Aorta (tissue), 5 donors: ENCODE data around the gene DBH. TPM values are rescaled to one million over a fixed set of nuclear protein-coding genes. Genes with fewer than 3 reads are reported as not detected.
"Not testable (repeated sequence)": the region's sequence is repeated elsewhere in the genome, so short reads cannot be mapped to it uniquely, and the experiment has no call there.

Source experiments
- ATAC-seq: fragments of 200-7000 bp; cut with Tn5 transposase; one replicate; pipeline ENCODE4 v1.9.1; 2022; ENCODE audit warnings: moderate library complexity; ENCODE audit not compliant: low FRiP score
- DNase-seq, 2 donors: peaks; one replicate each; pipeline ENCODE4 v3.0.0-alpha.2; 2020
- H3K27ac ChIP-seq, 2 donors: one replicate each; pipeline ENCODE4 v1.5.1; 2013; ENCODE audit warnings: low read length in 2 of 2, mild to moderate bottlenecking in 2 of 2, moderate library complexity in 2 of 2, control low read depth in 1 of 2, inconsistent platforms in 1 of 2, low read depth in 1 of 2
- H3K27me3 ChIP-seq, 2 donors: one replicate each; pipeline ENCODE4 v1.6.1; 2013; ENCODE audit warnings: control low read depth in 1 of 2, low read length in 1 of 2, mild to moderate bottlenecking in 1 of 2, moderate library complexity in 1 of 2; ENCODE audit not compliant: insufficient read depth in 2 of 2, control insufficient read depth in 1 of 2
- H3K36me3 ChIP-seq, 2 donors: one replicate each; pipeline ENCODE4 v1.6.1; 2013; ENCODE audit warnings: control low read depth in 1 of 2, low read length in 1 of 2, mild to moderate bottlenecking in 1 of 2; ENCODE audit not compliant: insufficient read depth in 2 of 2, control insufficient read depth in 1 of 2
- H3K4me1 ChIP-seq, 2 donors: one replicate each; pipeline ENCODE4 v1.6.1; 2013; ENCODE audit warnings: low read length in 2 of 2, control low read depth in 1 of 2, mild to moderate bottlenecking in 1 of 2, moderate library complexity in 1 of 2; ENCODE audit not compliant: insufficient read depth in 2 of 2, control insufficient read depth in 1 of 2
- H3K4me3 ChIP-seq, 2 donors: one replicate each; pipeline ENCODE4 v1.5.1; 2013; ENCODE audit warnings: low read length in 2 of 2, control low read depth in 1 of 2, mild to moderate bottlenecking in 1 of 2
- H3K9me3 ChIP-seq: one replicate; pipeline ENCODE4 v1.6.1; 2013; ENCODE audit warnings: mild to moderate bottlenecking, low read length; ENCODE audit not compliant: control insufficient read depth
- WGBS, 2 donors: extraction: QIAGEN DNeasy Blood & Tissue Kit; methylation state at CpG; one replicate each; pipeline ENCODE4 v1.1.7; 2013; 5-methylcytosine and 5-hydroxymethylcytosine counted together
- intact Hi-C, 2 donors: fragments of 100-400 bp; cut with DNase I; formaldehyde crosslinking; loops; one replicate each; pipeline versions ENCODE4 v1.14.2 to v1.15.0; 2022
- polyA plus RNA-seq, 2 donors: library from polyadenylated mRNA; stranded (reverse); fragments of 200-250 nt; gene quantifications; one replicate each; pipeline ENCODE4 v1.2.3, GENCODE V29; 2013
- total RNA-seq, 2 donors: library from RNA; stranded (reverse); fragmentation: NEBNext Ultra II Directional; extraction: Animal tissue kit (Norgen Biotek cat#: 25700); gene quantifications; one replicate each; pipeline ENCODE4 v1.2.1, GENCODE V29; 2021
- donor health status: healthy with polysubstance abuse.
- donor health status: Bipolar disorder and iron deficiency.
- donor health status: DM: no; HTN: no; CAD: no.
- donor health status: DM: no; HTN: no; CAD: no.
- donor health status: DM: yes; HTN: yes; CAD: no.

DBH gene
- total and polyA plus RNA-seq, 4 donors: not detected

GRCh38 chr9:133670466-133670865 is 34.3 kb downstream of the DBH start:
- Histone ChIP-seq H3K27ac (no peak overlapping the region), H3K36me3 (no peaks in the 10 kb centered on the region), H3K4me3 (no peak overlapping the region), H3K4me1 (no peaks in the 10 kb centered on the region), H3K27me3 (no peaks in the 10 kb centered on the region), H3K9me3 (no peaks in the 10 kb centered on the region)
- WGBS, 2 donors: 93 to 94% methylated on average over 17 of the region's 17 CpGs
- intact Hi-C loops: no loop called here
- ATAC-seq (no peak), DNase-seq (no peak)

- H3K36me3 ChIP-seq: no peaks in the 10 kb centered on the region
- no peak overlapping the region for H3K4me3 ChIP-seq
- H3K27me3 ChIP-seq: no peaks in the 10 kb centered on the region
- intact Hi-C loops: no loop called here
- H3K9me3 ChIP-seq: no peaks in the 10 kb centered on the region
- ATAC-seq (no peak), DNase-seq (no peak)
- H3K4me1 ChIP-seq: no peaks in the 10 kb centered on the region
- no peak overlapping the region for H3K27ac ChIP-seq
- 95 to 97% methylated on average over 21 of the region's 21 CpGs for WGBS, 2 donors
Measured at GRCh38 chr9:133671371-133671770, 35.2 kb downstream of the DBH start.

GRCh38 chr9:133672503-133673257 is 36.5 kb downstream of the DBH start:
- H3K27ac ChIP-seq: no peak overlapping the region
- no peaks in the 10 kb centered on the region for H3K27me3 ChIP-seq
- no peaks in the 10 kb centered on the region for H3K9me3 ChIP-seq
- ATAC-seq (no peak), DNase-seq (no peak)
- H3K4me3 ChIP-seq: no peak overlapping the region
- WGBS, 2 donors: 92 to 96% methylated on average over 31 of the region's 31 CpGs
- intact Hi-C loops: no loop called here
- no peaks in the 10 kb centered on the region for H3K4me1 ChIP-seq
- H3K36me3 ChIP-seq: no peaks in the 10 kb centered on the region

GRCh38 chr9:133673258-133673655 is 37.1 kb downstream of the DBH start:
- Histone ChIP-seq H3K9me3 (no peaks in the 10 kb centered on the region), H3K4me1 (no peaks in the 10 kb centered on the region), H3K36me3 (no peaks in the 10 kb centered on the region), H3K4me3 (no peak overlapping the region), H3K27me3 (no peaks in the 10 kb centered on the region), H3K27ac (no peak overlapping the region)
- no peak for ATAC-seq
- intact Hi-C loops: no loop called here
- DNase-seq: no peak
- WGBS, 2 donors: 62 to 63% methylated on average over 9 of the region's 9 CpGs

- intact Hi-C loops: no loop called here
- Histone ChIP-seq H3K9me3 (no peaks in the 10 kb centered on the region), H3K27ac (no peak overlapping the region), H3K36me3 (no peaks in the 10 kb centered on the region), H3K4me3 (no peak overlapping the region), H3K4me1 (no peaks in the 10 kb centered on the region), H3K27me3 (no peaks in the 10 kb centered on the region)
- WGBS, 2 donors: 95 to 98% methylated on average over 14 of the region's 14 CpGs
- DNase-seq: no peak
- ATAC-seq: no peak
Measured at GRCh38 chr9:133674091-133674490, 37.9 kb downstream of the DBH start.

GRCh38 chr9:133675796-133676195 is 39.6 kb downstream of the DBH start:
- ATAC-seq, intact Hi-C loops, H3K27ac ChIP-seq, DNase-seq, H3K27me3 ChIP-seq, H3K9me3 ChIP-seq, H3K4me1 ChIP-seq, H3K4me3 ChIP-seq, H3K36me3 ChIP-seq: not testable (repeated sequence)
- WGBS, 2 donors: 95 to 96% methylated on average over 3 of the region's 3 CpGs

- intact Hi-C loops: no loop called here
- no peak overlapping the region for H3K27ac ChIP-seq
- DNase-seq (no peak), ATAC-seq (no peak)
- 66 to 73% methylated on average over 10 of the region's 10 CpGs for WGBS, 2 donors
- no peaks in the 10 kb centered on the region for H3K27me3 ChIP-seq
- no peak overlapping the region for H3K4me3 ChIP-seq
- no peaks in the 10 kb centered on the region for H3K4me1 ChIP-seq
- H3K36me3 ChIP-seq: no peaks in the 10 kb centered on the region
- H3K9me3 ChIP-seq: no peaks in the 10 kb centered on the region
Measured at GRCh38 chr9:133676450-133676849, 40.3 kb downstream of the DBH start.

- ATAC-seq (no peak), DNase-seq (no peak)
- Histone ChIP-seq H3K27me3 (no peaks in the 10 kb centered on the region), H3K4me3 (no peak overlapping the region), H3K36me3 (no peaks in the 10 kb centered on the region), H3K9me3 (no peaks in the 10 kb centered on the region), H3K27ac (no peak overlapping the region), H3K4me1 (no peaks in the 10 kb centered on the region)
- intact Hi-C loops: no loop called here
- 93 to 96% methylated on average over 17 of the region's 17 CpGs for WGBS, 2 donors
Measured at GRCh38 chr9:133677126-133678010, 41.2 kb downstream of the DBH start.

GRCh38 chr9:133679056-133679455 is 42.9 kb downstream of the DBH start:
- H3K9me3 ChIP-seq: no peaks in the 10 kb centered on the region
- DNase-seq: peak in 1 of 2 donors; percentile 25
- H3K4me1 ChIP-seq: no peaks in the 10 kb centered on the region
- no peaks in the 10 kb centered on the region for H3K27me3 ChIP-seq
- no peak overlapping the region for H3K4me3 ChIP-seq
- ATAC-seq: no peak
- no peak overlapping the region for H3K27ac ChIP-seq
- WGBS, 2 donors: 83 to 85% methylated on average over 15 of the region's 15 CpGs
- intact Hi-C loops: no loop called here
- H3K36me3 ChIP-seq: no peaks in the 10 kb centered on the region
